ENCODE measurements around the gene ATOH8.

ATOH8 gene

GRCh38 chr2:85755122-85756027 is 1.6 kb downstream of the ATOH8 start:
- in situ Hi-C loops (cut with HindIII; ENCODE audit: low sequenced_read_pairs) = no loop called here
- H3K4me3 ChIP-seq (ENCODE audit: low read depth, low read length) = peak overlapping the region; percentile 90
- TF ChIP-seq CTCF (IDR thresholded peaks at IDR 0.05; ENCODE audit: low read depth, low read length, missing control alignments) = no peak
- DNase-seq (ENCODE audit: low read depth) = no peak

- in situ Hi-C loops (cut with HindIII; ENCODE audit: low sequenced_read_pairs) = no loop called here
- peak overlapping the region; percentile 90 for H3K4me3 ChIP-seq (ENCODE audit: low read depth, low read length)
- DNase-seq (ENCODE audit: low read depth) = no peak
- no peak for TF ChIP-seq CTCF (IDR thresholded peaks at IDR 0.05; ENCODE audit: low read depth, low read length, missing control alignments)
Observed at GRCh38 chr2:85756195-85756594, 2.4 kb downstream of the ATOH8 start.

- H3K4me3 ChIP-seq (ENCODE audit: low read depth, low read length) = peak overlapping the region; percentile 90
- DNase-seq (ENCODE audit: low read depth) = no peak
- TF ChIP-seq CTCF (IDR thresholded peaks at IDR 0.05; ENCODE audit: low read depth, low read length, missing control alignments) = no peak
- in situ Hi-C loops (cut with HindIII; ENCODE audit: low sequenced_read_pairs) = no loop called here
Observed at GRCh38 chr2:85756822-85757435, 3.1 kb downstream of the ATOH8 start.

- TF ChIP-seq CTCF (IDR thresholded peaks at IDR 0.05; ENCODE audit: low read depth, low read length, missing control alignments) = no peak
- DNase-seq (ENCODE audit: low read depth) = no peak
- no peak overlapping the region for H3K4me3 ChIP-seq (ENCODE audit: low read depth, low read length)
- in situ Hi-C loops (cut with HindIII; ENCODE audit: low sequenced_read_pairs) = no loop called here
Observed at GRCh38 chr2:85757860-85758259, 4.1 kb downstream of the ATOH8 start.

GRCh38 chr2:85758361-85759256 is 4.8 kb downstream of the ATOH8 start:
- H3K4me3 ChIP-seq (ENCODE audit: low read depth, low read length) = no peak overlapping the region
- no peak for TF ChIP-seq CTCF (IDR thresholded peaks at IDR 0.05; ENCODE audit: low read depth, low read length, missing control alignments)
- in situ Hi-C loops (cut with HindIII; ENCODE audit: low sequenced_read_pairs) = no loop called here
- DNase-seq (ENCODE audit: low read depth) = no peak

- DNase-seq (ENCODE audit: low read depth) = no peak
- no peak overlapping the region for H3K4me3 ChIP-seq (ENCODE audit: low read depth, low read length)
- no peak for TF ChIP-seq CTCF (IDR thresholded peaks at IDR 0.05; ENCODE audit: low read depth, low read length, missing control alignments)
- in situ Hi-C loops (cut with HindIII; ENCODE audit: low sequenced_read_pairs) = no loop called here
Observed at GRCh38 chr2:85759257-85759613, 5.4 kb downstream of the ATOH8 start.

Measured in astrocyte of the cerebellum (primary cell).